WI38 (cell line): ENCODE results near the gene ASIC5.

Experiments
- H3K4me3 ChIP-seq: 2 replicates; pipeline ENCODE4 v1.5.1; 2011; ENCODE audit warnings: low read depth, mild to moderate bottlenecking, control low read depth, low read length
- CTCF ChIP-seq: IDR thresholded peaks from 2 replicates; pipeline ENCODE4 v1.5.1; 2012; ENCODE audit warnings: low read depth, mild to moderate bottlenecking, control low read depth, low read length

Gene ASIC5

GRCh38 chr4:155889946-155890345 is 23.9 kb upstream of the ASIC5 start:
- no peak for TF ChIP-seq CTCF

GRCh38 chr4:155889031-155889793 is 23.1 kb upstream of the ASIC5 start:
- no peak overlapping the region for H3K4me3 ChIP-seq
- TF ChIP-seq CTCF, result no peak

More at GRCh38 chr4:155889946-155890345, 23.9 kb upstream of the ASIC5 start:
- H3K4me3 ChIP-seq, result no peak overlapping the region

- no peak overlapping the region for H3K4me3 ChIP-seq
- no peak for TF ChIP-seq CTCF
These were observed 21.9 kb upstream of the ASIC5 start for GRCh38 chr4:155887847-155888570.

- no peak for TF ChIP-seq CTCF
- H3K4me3 ChIP-seq, result no peak overlapping the region
These were observed 21.0 kb upstream of the ASIC5 start for GRCh38 chr4:155887045-155887444.

- no peak overlapping the region for H3K4me3 ChIP-seq
- no peak for TF ChIP-seq CTCF
These were observed 19.6 kb upstream of the ASIC5 start for GRCh38 chr4:155885666-155886065.

GRCh38 chr4:155883895-155884294 is 17.8 kb upstream of the ASIC5 start:
- no peak overlapping the region for H3K4me3 ChIP-seq
- TF ChIP-seq CTCF, result no peak

GRCh38 chr4:155881555-155881954 is 15.5 kb upstream of the ASIC5 start:
- no peak for TF ChIP-seq CTCF
- H3K4me3 ChIP-seq, result no peak overlapping the region
